Parathyroid adenoma (tissue), 2 donors: ENCODE data around the gene DHRSX.

Experiments
- H2AFZ ChIP-seq: fragments of 300-600 bp; sonication (generic); one replicate; pipeline ENCODE4 v1.7.0; 2017; ENCODE audit warnings: antibody characterized with exemption, mild to moderate bottlenecking
- H3K27ac ChIP-seq: fragments of 300-600 bp; sonication (generic); one replicate; pipeline ENCODE4 v1.7.0; 2017
- H3K27me3 ChIP-seq: fragments of 300-600 bp; sonication (generic); one replicate; pipeline ENCODE4 v1.7.0; 2017; ENCODE audit warnings: low read length; ENCODE audit not compliant: control insufficient read depth, insufficient read depth
- H3K36me3 ChIP-seq: fragments of 300-600 bp; sonication (generic); one replicate; pipeline ENCODE4 v1.7.0; 2017; ENCODE audit warnings: low read length; ENCODE audit not compliant: control insufficient read depth, insufficient read depth
- H3K4me1 ChIP-seq: fragments of 300-600 bp; sonication (generic); one replicate; pipeline ENCODE4 v1.7.0; 2017; ENCODE audit warnings: control low read depth
- H3K4me2 ChIP-seq: fragments of 300-600 bp; sonication (generic); one replicate; pipeline ENCODE4 v1.7.0; 2017; ENCODE audit warnings: low read length
- H3K4me3 ChIP-seq: fragments of 300-600 bp; sonication (generic); one replicate; pipeline ENCODE4 v1.7.0; 2017; ENCODE audit warnings: low read depth, low read length
- H3K79me2 ChIP-seq: fragments of 300-600 bp; sonication (generic); one replicate; pipeline ENCODE4 v1.7.0; 2017; ENCODE audit warnings: control low read depth
- H3K9ac ChIP-seq: fragments of 300-600 bp; sonication (generic); one replicate; pipeline ENCODE4 v1.7.0; 2017; ENCODE audit warnings: mild to moderate bottlenecking
- H3K9me3 ChIP-seq: fragments of 300-600 bp; sonication (generic); one replicate; pipeline ENCODE4 v1.7.0; 2017; ENCODE audit warnings: low read length; ENCODE audit not compliant: control insufficient read depth
- CTCF ChIP-seq: fragments of 300-600 bp; sonication (generic); IDR thresholded peaks from one replicate; pipeline ENCODE4 v1.7.0; 2017; ENCODE audit warnings: antibody characterized with exemption, mild to moderate bottlenecking
- donor health status: primary hyperparathyroidism.

DHRSX gene

GRCh38 chrX:2262668-2263055, 238.1 kb downstream of the DHRSX start:
- H3K4me1 ChIP-seq, result peaks cover 5% of the 10 kb centered on the region
- no peak overlapping the region for H3K4me2 ChIP-seq
- peak overlapping the region; percentile 22 for H2AFZ ChIP-seq
- no peak overlapping the region for H3K27ac ChIP-seq
- no peak for TF ChIP-seq CTCF
- H3K9ac ChIP-seq, result no peak overlapping the region
- H3K79me2 ChIP-seq, result no peaks in the 10 kb centered on the region
- no peaks in the 10 kb centered on the region for H3K9me3 ChIP-seq
- H3K4me3 ChIP-seq, result no peak overlapping the region
- no peaks in the 10 kb centered on the region for H3K36me3 ChIP-seq
- no peaks in the 10 kb centered on the region for H3K27me3 ChIP-seq

GRCh38 chrX:2261831-2262667, 238.7 kb downstream of the DHRSX start:
- Histone ChIP-seq H2AFZ (peak overlapping the region; percentile 46), H3K4me1 (peaks cover 5% of the 10 kb centered on the region), H3K4me2 (no peak overlapping the region), H3K79me2 (no peaks in the 10 kb centered on the region), H3K27me3 (no peaks in the 10 kb centered on the region), H3K36me3 (no peaks in the 10 kb centered on the region), H3K4me3 (no peak overlapping the region), H3K9me3 (no peaks in the 10 kb centered on the region), H3K27ac (peak overlapping the region; percentile 29), H3K9ac (no peak overlapping the region)
- TF ChIP-seq CTCF, result no peak

- no peak for TF ChIP-seq CTCF
- no peak overlapping the region for H3K27ac ChIP-seq
- no peaks in the 10 kb centered on the region for H3K27me3 ChIP-seq
- H3K4me3 ChIP-seq, result no peak overlapping the region
- no peaks in the 10 kb centered on the region for H3K36me3 ChIP-seq
- H3K4me2 ChIP-seq, result no peak overlapping the region
- no peaks in the 10 kb centered on the region for H3K9me3 ChIP-seq
- no peak overlapping the region for H2AFZ ChIP-seq
- H3K4me1 ChIP-seq, result no peaks in the 10 kb centered on the region
- H3K9ac ChIP-seq, result no peak overlapping the region
- no peaks in the 10 kb centered on the region for H3K79me2 ChIP-seq
These were observed 248.3 kb downstream of the DHRSX start for GRCh38 chrX:2252331-2253065.

GRCh38 chrX:2251211-2251610, 249.6 kb downstream of the DHRSX start:
- Histone ChIP-seq H2AFZ (no peak overlapping the region), H3K27me3 (no peaks in the 10 kb centered on the region), H3K9ac (no peak overlapping the region), H3K9me3 (no peaks in the 10 kb centered on the region), H3K27ac (no peak overlapping the region), H3K4me3 (no peak overlapping the region), H3K36me3 (no peaks in the 10 kb centered on the region), H3K4me2 (no peak overlapping the region), H3K79me2 (no peaks in the 10 kb centered on the region), H3K4me1 (no peaks in the 10 kb centered on the region)
- TF ChIP-seq CTCF, result no peak
